Uterus (tissue), 2 donors: Measurements from ENCODE around the gene OR8B4.

Experiments used
- CTCF ChIP-seq, 4 experiments: fragments of 200-600 bp in 2 of 4; fragments of 450-650 bp in 2 of 4; sonication (generic) in 2 of 4; IDR thresholded peaks; one replicate each; pipeline ENCODE4 v1.5.1; 2016 to 2019; ENCODE audit warnings: antibody characterized with exemption in 4 of 4, mild to moderate bottlenecking in 2 of 4, moderate library complexity in 1 of 4
- POLR2A ChIP-seq, 2 donors: fragments of 450-650 bp; IDR thresholded peaks; one replicate each; pipeline ENCODE4 v1.6.1; 2016; ENCODE audit warnings: antibody characterized with exemption in 2 of 2, mild to moderate bottlenecking in 1 of 2, moderate library complexity in 1 of 2

GRCh38 chr11:124454552-124454951, 29.9 kb upstream of the OR8B4 start:
- TF ChIP-seq CTCF (IDR thresholded peaks at IDR 0.05): no peak
- TF ChIP-seq POLR2A (IDR thresholded peaks at IDR 0.05): no peak
